GM04503 (cell line): ENCODE measurements around the gene GPR27.

Experiments
- DNase-seq: peaks from one replicate; pipeline ENCODE4 v3.0.0-alpha.2; 2012; ENCODE audit warnings: low read depth

GPR27 gene

GRCh38 chr3:71785532-71786216 lies 32.0 kb downstream of the GPR27 start:
- no peak for DNase-seq

- no peak for DNase-seq
Measured at GRCh38 chr3:71786217-71786549, 32.5 kb downstream of the GPR27 start.

- DNase-seq = no peak
Measured at GRCh38 chr3:71786551-71786950, 32.9 kb downstream of the GPR27 start.

- DNase-seq = no peak
Measured at GRCh38 chr3:71787851-71788405, 34.3 kb downstream of the GPR27 start.

GRCh38 chr3:71789922-71790321 lies 36.3 kb downstream of the GPR27 start:
- DNase-seq = no peak

GRCh38 chr3:71791634-71792033 lies 38.0 kb downstream of the GPR27 start:
- no peak for DNase-seq

GRCh38 chr3:71796290-71796689 lies 42.6 kb downstream of the GPR27 start:
- no peak for DNase-seq

- DNase-seq = no peak
Measured at GRCh38 chr3:71797455-71797854, 43.8 kb downstream of the GPR27 start.

GRCh38 chr3:71800023-71800422 lies 46.4 kb downstream of the GPR27 start:
- no peak for DNase-seq

- no peak for DNase-seq
Measured at GRCh38 chr3:71801986-71802385, 48.3 kb downstream of the GPR27 start.

GRCh38 chr3:71803248-71803647 lies 49.6 kb downstream of the GPR27 start:
- DNase-seq = no peak

GRCh38 chr3:71805199-71805598 lies 51.5 kb downstream of the GPR27 start:
- DNase-seq = no peak

GRCh38 chr3:71805691-71806090 lies 52.0 kb downstream of the GPR27 start:
- DNase-seq = no peak
